Gastrocnemius medialis (tissue), 4 donors: ENCODE data around the gene GPR3.

Experiments used
- POLR2A ChIP-seq, 2 donors: fragments of 450-650 bp; IDR thresholded peaks; one replicate each; pipeline ENCODE4 v1.6.1; 2017; ENCODE audit warnings: antibody characterized with exemption in 2 of 2, mild to moderate bottlenecking in 2 of 2, moderate library complexity in 2 of 2
- TF ChIP-seq, protein P1 (sequence below), 5 experiments: fragments of 450-650 bp in 3 of 5; fragments of 200-600 bp in 2 of 5; sonication (generic) in 2 of 5; IDR thresholded peaks in 4 of 5; conservative IDR thresholded peaks in 1 of 5; 1 replicate in 4 of 5; 2 replicates in 1 of 5; pipeline ENCODE4 v1.5.1; 2016 to 2019; ENCODE audit warnings: antibody characterized with exemption in 5 of 5, mild to moderate bottlenecking in 3 of 5, moderate library complexity in 3 of 5

DNA sequence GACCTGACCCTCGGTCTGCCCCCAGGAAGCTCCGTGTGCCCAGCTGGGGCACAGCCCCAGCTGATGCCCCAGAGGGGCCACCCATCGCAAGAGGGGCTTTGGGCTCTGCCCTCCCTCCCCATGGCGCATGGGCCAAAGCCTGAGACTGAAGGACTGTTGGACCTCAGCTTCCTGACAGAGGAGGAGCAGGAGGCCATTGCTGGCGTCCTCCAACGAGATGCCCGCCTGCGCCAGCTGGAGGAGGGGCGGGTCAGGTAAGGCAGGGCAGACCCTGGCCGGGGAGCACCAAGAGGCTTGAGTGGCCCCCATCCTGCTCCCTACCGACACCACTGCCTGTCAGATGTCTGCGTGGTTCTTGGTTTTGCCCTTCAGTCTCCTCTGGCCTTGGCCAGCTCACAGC, 47.1 kb upstream of the GPR3 start:
- TF ChIP-seq POLR2A (IDR thresholded peaks at IDR 0.05) = no peak
- TF ChIP-seq, protein P1, sequence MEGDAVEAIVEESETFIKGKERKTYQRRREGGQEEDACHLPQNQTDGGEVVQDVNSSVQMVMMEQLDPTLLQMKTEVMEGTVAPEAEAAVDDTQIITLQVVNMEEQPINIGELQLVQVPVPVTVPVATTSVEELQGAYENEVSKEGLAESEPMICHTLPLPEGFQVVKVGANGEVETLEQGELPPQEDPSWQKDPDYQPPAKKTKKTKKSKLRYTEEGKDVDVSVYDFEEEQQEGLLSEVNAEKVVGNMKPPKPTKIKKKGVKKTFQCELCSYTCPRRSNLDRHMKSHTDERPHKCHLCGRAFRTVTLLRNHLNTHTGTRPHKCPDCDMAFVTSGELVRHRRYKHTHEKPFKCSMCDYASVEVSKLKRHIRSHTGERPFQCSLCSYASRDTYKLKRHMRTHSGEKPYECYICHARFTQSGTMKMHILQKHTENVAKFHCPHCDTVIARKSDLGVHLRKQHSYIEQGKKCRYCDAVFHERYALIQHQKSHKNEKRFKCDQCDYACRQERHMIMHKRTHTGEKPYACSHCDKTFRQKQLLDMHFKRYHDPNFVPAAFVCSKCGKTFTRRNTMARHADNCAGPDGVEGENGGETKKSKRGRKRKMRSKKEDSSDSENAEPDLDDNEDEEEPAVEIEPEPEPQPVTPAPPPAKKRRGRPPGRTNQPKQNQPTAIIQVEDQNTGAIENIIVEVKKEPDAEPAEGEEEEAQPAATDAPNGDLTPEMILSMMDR (IDR thresholded peaks at IDR 0.05 in 4 of 5, conservative IDR thresholded peaks at IDR 0.05 in 1 of 5) = no peak
